ENCODE results near the gene ARHGEF2. TPM values are rescaled to one million over a fixed set of nuclear protein-coding genes. Genes with fewer than 3 reads are reported as not detected.
A peak's percentile ranks its signal among the peaks of the same experiment; 100 is the strongest.

ARHGEF2 gene
- total RNA-seq = 10 to 100 TPM; 13.7 to 42.1 (median 20.6) TPM

DNA sequence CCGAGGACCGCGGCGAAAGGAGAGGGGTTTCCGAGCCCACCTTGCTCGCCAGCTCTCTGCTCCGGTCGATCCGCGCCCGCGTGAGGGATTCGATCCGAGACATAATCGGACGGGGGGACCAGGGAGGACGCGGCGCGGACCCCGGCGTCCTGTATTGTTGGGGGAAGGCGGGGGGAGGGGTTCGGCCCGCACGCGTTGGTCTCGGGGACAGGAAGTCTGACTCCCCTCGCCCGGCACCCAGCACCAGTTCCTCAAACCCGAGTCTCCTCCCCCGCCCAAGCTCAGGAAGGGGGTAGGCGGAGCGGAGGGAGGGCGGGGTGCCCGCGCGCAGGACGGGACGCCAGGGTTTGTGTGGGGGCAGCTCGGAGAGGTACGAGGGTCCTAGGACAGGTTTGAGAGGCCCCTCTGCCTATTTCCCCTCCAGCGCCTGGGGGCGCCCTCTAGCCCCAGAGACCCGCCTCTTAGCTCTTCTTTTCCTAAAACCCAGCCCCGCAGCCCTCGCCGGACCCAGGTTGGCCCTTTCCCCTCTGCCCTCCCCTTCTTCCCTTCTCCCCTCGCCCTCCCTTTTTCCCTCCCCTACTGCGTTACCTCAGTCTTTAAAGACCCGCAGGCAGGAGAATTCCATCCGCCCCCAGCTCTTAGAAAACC lies at the start of gene ARHGEF2:
Gene ARHGEF2, minus strand, starts transcription at position 223 of the 648 bp plus-strand sequence. Its CDS starts 120 bp downstream, at position 103.
- Histone ChIP-seq H3K27ac (peak within 1 kb of the TSS; percentile 89), H3K36me3 (no peaks in the 10 kb centered on the region), H3K9me3 (no peaks in the 10 kb centered on the region), H3K27me3 (no peaks in the 10 kb centered on the region), H3K4me1 (peaks cover 83% of the 10 kb centered on the region), H3K4me3 (peak within 1 kb of the TSS; percentile 90)
- TF ChIP-seq EP300 (IDR thresholded peaks at IDR 0.05) (no peak), POLR2AphosphoS5 (IDR thresholded peaks at IDR 0.05) (peak in 1 of 3 donors; percentile 10), POLR2A (IDR thresholded peaks at IDR 0.05) (peak in 1 of 2 donors; percentile 30)
- TF ChIP-seq, protein P1, sequence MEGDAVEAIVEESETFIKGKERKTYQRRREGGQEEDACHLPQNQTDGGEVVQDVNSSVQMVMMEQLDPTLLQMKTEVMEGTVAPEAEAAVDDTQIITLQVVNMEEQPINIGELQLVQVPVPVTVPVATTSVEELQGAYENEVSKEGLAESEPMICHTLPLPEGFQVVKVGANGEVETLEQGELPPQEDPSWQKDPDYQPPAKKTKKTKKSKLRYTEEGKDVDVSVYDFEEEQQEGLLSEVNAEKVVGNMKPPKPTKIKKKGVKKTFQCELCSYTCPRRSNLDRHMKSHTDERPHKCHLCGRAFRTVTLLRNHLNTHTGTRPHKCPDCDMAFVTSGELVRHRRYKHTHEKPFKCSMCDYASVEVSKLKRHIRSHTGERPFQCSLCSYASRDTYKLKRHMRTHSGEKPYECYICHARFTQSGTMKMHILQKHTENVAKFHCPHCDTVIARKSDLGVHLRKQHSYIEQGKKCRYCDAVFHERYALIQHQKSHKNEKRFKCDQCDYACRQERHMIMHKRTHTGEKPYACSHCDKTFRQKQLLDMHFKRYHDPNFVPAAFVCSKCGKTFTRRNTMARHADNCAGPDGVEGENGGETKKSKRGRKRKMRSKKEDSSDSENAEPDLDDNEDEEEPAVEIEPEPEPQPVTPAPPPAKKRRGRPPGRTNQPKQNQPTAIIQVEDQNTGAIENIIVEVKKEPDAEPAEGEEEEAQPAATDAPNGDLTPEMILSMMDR (IDR thresholded peaks at IDR 0.05) = no peak
- WGBS = under 1% methylated on average over 32 of the region's 52 CpGs
- peak; percentile 90 to 93 for DNase-seq (ENCODE audit: low spot score in 2 of 2)

DNA sequence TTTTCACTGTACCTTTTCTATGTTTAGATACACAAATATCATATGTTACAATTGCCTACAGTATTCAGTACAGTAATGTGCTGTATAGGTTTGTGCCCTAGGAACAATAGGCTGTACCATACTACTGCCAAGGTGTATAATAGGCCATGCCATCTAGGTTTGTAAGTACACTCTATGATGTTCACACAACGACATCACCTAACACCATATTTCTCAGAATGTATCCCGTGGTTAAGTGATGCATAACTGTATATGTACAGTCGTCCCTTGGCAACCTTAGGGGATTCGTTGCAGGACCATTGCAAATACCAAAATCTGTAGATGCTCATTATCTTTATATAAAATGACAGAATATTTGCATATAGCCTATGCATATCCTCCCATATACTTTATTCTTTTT lies 48.2 kb upstream of the ARHGEF2 start:
- TF ChIP-seq POLR2AphosphoS5 (IDR thresholded peaks at IDR 0.05) = no peak
- 86% methylated on average over 4 of the region's 4 CpGs for WGBS
- no peak overlapping the region for H3K4me3 ChIP-seq

DNA sequence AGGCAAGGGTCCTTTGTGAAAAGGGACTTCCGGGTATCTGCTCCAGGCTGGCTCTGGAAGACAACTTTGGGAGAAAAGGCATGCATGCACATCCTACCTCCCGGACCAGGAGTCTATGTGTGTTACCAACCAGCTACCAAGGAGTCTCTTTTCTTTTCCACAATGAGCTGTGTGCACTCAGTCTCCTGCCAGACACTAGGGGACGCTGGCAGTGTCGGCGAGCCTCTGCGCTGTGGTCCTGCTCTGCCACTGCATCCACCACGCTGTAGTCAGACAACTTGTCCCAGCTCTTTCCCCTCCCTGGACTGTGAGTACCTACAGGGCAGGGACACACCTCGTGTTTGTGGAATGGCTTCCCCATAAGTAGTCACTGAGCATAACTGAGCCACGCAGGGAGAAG lies 47.5 kb upstream of the ARHGEF2 start:
- DNase-seq (ENCODE audit: low spot score in 2 of 2) = no peak
- no peaks in the 10 kb centered on the region for H3K36me3 ChIP-seq
- H3K27ac ChIP-seq = no peak overlapping the region
- 20% methylated on average over 9 of the region's 9 CpGs for WGBS
- H3K4me1 ChIP-seq = peaks cover 4% of the 10 kb centered on the region
- no peaks in the 10 kb centered on the region for H3K27me3 ChIP-seq
- TF ChIP-seq, protein P1 (IDR thresholded peaks at IDR 0.05) = peak; percentile 16 to 22
- no peak for TF ChIP-seq POLR2A (IDR thresholded peaks at IDR 0.05)
- H3K9me3 ChIP-seq = no peaks in the 10 kb centered on the region
- no peak overlapping the region for H3K4me3 ChIP-seq

More for the DNA sequence above, 48.2 kb upstream of the ARHGEF2 start:
- H3K36me3 ChIP-seq = no peaks in the 10 kb centered on the region
- no peaks in the 10 kb centered on the region for H3K27me3 ChIP-seq
- DNase-seq (ENCODE audit: low spot score in 2 of 2) = no peak
- H3K4me1 ChIP-seq = no peaks in the 10 kb centered on the region
- H3K9me3 ChIP-seq = no peaks in the 10 kb centered on the region
- H3K27ac ChIP-seq = no peak overlapping the region

DNA sequence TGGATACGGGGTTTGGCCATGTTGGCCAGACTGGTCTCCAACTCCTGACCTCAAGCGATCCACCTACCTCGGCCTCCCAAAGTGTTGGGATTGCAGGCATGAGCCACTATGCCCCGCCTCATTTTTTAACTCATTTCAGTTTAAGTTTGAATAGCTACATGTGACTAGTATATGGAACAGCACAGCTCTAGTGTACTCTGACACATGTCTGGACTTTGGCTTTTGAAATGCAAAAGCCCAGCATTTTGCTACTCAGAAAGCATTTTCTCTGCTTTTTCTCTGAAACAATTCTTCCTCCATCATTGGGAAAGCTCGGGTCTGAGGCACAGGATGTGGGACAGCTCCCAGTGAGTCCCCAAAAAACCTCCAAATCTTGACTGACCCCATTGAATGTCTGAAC lies 46.5 kb upstream of the ARHGEF2 start:
- Histone ChIP-seq H3K4me1 (peaks cover 9% of the 10 kb centered on the region), H3K4me3 (no peak overlapping the region), H3K27ac (no peak overlapping the region), H3K9me3 (no peaks in the 10 kb centered on the region), H3K36me3 (no peaks in the 10 kb centered on the region), H3K27me3 (no peaks in the 10 kb centered on the region)
- TF ChIP-seq EP300 (IDR thresholded peaks at IDR 0.05) = no peak
- TF ChIP-seq, protein P1 (IDR thresholded peaks at IDR 0.05) = no peak
- TF ChIP-seq POLR2AphosphoS5 (IDR thresholded peaks at IDR 0.05) = no peak
- TF ChIP-seq POLR2A (IDR thresholded peaks at IDR 0.05) = no peak
- DNase-seq (ENCODE audit: low spot score in 2 of 2) = no peak
- WGBS = 81% methylated on average over 5 of the region's 5 CpGs

DNA sequence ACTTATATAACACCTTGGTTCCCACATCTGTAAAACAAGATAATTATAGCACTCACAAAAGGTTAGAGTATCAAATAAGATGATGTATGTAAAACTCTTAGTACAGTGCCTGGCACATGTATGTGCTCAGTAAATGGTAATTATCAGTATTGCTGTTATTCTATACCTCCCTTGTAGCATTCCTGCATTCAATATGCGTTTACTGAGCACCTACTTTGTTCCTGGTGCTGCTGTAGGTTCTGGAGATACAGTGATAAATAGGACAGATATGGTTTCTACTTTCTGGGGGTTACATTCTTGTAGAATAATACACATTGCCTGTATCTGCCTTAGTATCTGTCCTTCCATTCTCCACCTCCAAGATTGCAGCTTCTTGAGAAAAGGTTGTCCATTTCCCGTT lies 43.6 kb upstream of the ARHGEF2 start:
- Histone ChIP-seq H3K36me3 (peaks cover 17% of the 10 kb centered on the region), H3K9me3 (no peaks in the 10 kb centered on the region), H3K4me3 (no peak overlapping the region), H3K27ac (no peak overlapping the region), H3K27me3 (no peaks in the 10 kb centered on the region), H3K4me1 (peaks cover 12% of the 10 kb centered on the region)
- no peak for TF ChIP-seq EP300 (IDR thresholded peaks at IDR 0.05)
- TF ChIP-seq POLR2A (IDR thresholded peaks at IDR 0.05) = no peak
- no peak for TF ChIP-seq POLR2AphosphoS5 (IDR thresholded peaks at IDR 0.05)
- TF ChIP-seq, protein P1 (IDR thresholded peaks at IDR 0.05) = no peak
- no peak for DNase-seq (ENCODE audit: low spot score in 2 of 2)
- WGBS = 70% methylated on average over 2 of the region's 2 CpGs

DNA sequence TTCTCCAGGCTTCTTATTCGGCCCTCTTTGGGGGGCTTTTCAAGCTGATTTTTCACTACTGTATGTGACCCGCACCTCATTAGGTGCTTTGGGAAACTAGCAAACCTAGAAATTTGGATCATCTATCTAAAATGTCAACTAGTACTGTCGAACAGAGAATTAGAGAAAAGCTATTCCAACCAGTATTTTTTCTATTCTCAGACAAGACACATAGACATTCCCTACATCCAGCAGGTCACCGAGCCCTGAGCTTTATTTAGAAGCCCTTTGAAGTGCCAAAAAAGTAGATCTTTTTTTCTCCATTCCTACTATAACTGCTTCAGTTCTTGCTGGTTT lies 42.7 kb upstream of the ARHGEF2 start:
- Histone ChIP-seq H3K36me3 (peaks cover 25% of the 10 kb centered on the region), H3K9me3 (no peaks in the 10 kb centered on the region), H3K27me3 (no peaks in the 10 kb centered on the region), H3K27ac (no peak overlapping the region), H3K4me1 (peaks cover 12% of the 10 kb centered on the region), H3K4me3 (peak overlapping the region; percentile 98)
- WGBS = 4% methylated on average over 4 of the region's 4 CpGs
- TF ChIP-seq POLR2A (IDR thresholded peaks at IDR 0.05) (no peak), EP300 (IDR thresholded peaks at IDR 0.05) (no peak), POLR2AphosphoS5 (IDR thresholded peaks at IDR 0.05) (no peak)
- TF ChIP-seq, protein P1 (IDR thresholded peaks at IDR 0.05) = no peak
- DNase-seq (ENCODE audit: low spot score in 2 of 2) = no peak
